ENCODE measurements around the gene EFHC1. TPM values are rescaled to one million over a fixed set of nuclear protein-coding genes. Genes with fewer than 3 reads are reported as not detected.

Gene EFHC1
- total and polyA plus RNA-seq, 8 donors = 14.6 to 73.0 (median 53.1) TPM

DNA sequence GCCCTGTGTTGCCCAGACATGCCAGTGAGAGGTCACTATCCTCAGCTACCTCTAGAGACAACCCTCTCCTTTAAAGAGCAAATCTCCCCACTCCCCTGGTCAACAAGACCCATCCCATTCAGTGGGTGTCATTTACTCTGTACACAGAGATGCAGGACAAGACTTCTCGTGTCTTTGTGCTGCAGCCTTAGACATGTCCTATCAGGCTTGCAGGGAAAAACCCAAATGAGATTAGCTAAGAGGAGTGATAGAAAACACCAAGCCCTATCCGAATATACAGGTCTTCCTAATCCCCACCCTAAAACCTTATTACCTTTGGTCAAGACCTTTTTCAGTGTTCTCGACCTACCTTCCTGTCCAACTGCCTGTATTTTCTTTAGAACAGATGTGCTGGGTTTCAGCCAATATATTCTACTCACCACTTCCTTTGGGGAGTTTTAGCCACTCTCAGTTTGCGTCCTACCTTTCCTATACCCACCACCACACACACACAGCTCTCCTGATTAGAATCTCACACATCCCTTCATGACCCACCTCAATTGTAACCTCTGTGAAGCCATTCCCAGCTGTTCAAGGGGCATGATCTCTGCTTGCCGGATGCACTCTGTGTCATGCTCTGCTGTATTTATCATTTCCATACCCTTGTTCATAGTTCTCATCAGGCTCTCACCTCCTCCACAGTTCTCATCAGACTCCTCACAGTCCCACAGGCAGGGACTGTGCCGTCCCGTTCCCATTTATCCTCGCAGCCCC, 117.0 kb downstream of the EFHC1 start:
- ATAC-seq = no peak
- Histone ChIP-seq H3K27ac (no peak overlapping the region), H3K27me3 (no peaks in the 10 kb centered on the region), H3K4me3 (no peak overlapping the region), H3K9me3 (no peaks in the 10 kb centered on the region), H3K4me1 (peaks cover 14% of the 10 kb centered on the region in 2 donors), H3K36me3 (peaks cover 0 to 15% of the 10 kb centered on the region in 2 donors)
- intact Hi-C loops (cut with DNase I) = no loop called here
- DNase-seq = no peak
- no peak for TF ChIP-seq CTCF (IDR thresholded peaks at IDR 0.05)

DNA sequence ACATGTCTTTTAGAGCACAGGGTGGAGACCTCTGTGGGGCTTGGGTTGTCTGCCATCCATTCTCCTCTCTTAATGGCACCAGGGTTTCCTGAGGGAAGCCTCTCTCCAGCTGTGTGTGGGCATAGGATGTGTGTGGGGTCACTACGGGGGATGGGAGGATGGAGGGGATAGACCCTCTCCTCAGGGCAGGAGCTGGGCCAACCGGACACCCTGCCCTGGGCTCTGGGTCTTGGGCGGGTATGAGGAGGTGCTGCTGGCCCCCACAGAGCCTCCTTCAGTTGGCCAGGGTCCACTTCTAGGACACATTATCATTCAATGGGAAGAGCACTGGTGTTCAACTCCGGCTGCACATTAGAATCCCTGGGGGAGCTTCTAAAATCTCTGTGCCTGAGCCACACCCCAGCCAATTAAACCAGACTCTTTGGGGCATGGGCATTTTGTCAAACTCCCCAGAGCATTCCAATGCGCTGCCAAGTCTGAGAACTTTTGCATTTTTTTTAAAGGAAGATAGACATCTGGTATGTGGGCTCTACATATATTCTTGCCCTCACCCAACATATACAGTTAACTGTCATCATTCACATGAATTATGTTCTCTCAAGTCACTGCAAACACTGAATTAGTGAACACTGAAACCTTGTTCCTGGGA, 118.2 kb downstream of the EFHC1 start:
- Histone ChIP-seq H3K9me3 (no peaks in the 10 kb centered on the region), H3K27ac (no peak overlapping the region)

DNA sequence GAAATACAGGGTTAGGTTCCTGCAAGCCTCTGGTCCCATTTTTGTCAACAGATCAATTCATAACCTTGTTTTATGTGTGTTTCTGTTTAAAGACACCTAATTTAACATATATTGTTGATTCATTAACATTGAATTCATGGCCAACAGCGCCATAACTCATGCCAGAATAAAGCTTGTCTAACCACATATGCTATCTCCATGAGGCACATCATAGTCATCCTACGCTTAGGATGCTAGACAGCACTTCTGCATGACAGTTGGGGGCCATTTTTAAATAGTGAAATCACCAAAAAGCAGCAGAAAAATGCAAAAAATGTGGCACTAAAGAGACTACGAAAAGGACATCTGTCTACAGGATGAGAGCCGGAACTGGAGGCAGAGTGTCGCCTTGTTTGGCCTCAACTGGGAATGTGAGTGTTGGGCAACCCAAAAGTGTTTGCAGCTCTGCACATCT, 118.8 kb downstream of the EFHC1 start:
- DNase-seq (no peak), ATAC-seq (no peak)
- intact Hi-C loops (cut with DNase I) = no loop called here
- Histone ChIP-seq H3K9me3 (no peaks in the 10 kb centered on the region), H3K27me3 (no peaks in the 10 kb centered on the region), H3K27ac (no peak overlapping the region), H3K4me1 (peaks cover 14 to 24% of the 10 kb centered on the region in 2 donors), H3K4me3 (no peak overlapping the region), H3K36me3 (peaks cover 0 to 10% of the 10 kb centered on the region in 2 donors)
- TF ChIP-seq CTCF (IDR thresholded peaks at IDR 0.05) = no peak

More for the DNA sequence above, 118.2 kb downstream of the EFHC1 start:
- Histone ChIP-seq H3K36me3 (peaks cover 0 to 13% of the 10 kb centered on the region in 2 donors), H3K27me3 (no peaks in the 10 kb centered on the region), H3K4me1 (peaks cover 14 to 18% of the 10 kb centered on the region in 2 donors), H3K4me3 (no peak overlapping the region)
- ATAC-seq (no peak), DNase-seq (no peak)
- TF ChIP-seq CTCF (IDR thresholded peaks at IDR 0.05) = no peak
- intact Hi-C loops (cut with DNase I) = no loop called here

GRCh38 chr6:52539607-52540006, 119.5 kb downstream of the EFHC1 start:
- peaks cover 14 to 29% of the 10 kb centered on the region in 2 donors for H3K4me1 ChIP-seq
- no peaks in the 10 kb centered on the region for H3K27me3 ChIP-seq
- H3K36me3 ChIP-seq = peaks cover 0 to 4% of the 10 kb centered on the region in 2 donors
- TF ChIP-seq CTCF (IDR thresholded peaks at IDR 0.05) = no peak
- H3K9me3 ChIP-seq = no peaks in the 10 kb centered on the region
- DNase-seq = no peak
- intact Hi-C loops (cut with DNase I) = no loop called here
- no peak for ATAC-seq
- no peak overlapping the region for H3K4me3 ChIP-seq
- no peak overlapping the region for H3K27ac ChIP-seq

DNA sequence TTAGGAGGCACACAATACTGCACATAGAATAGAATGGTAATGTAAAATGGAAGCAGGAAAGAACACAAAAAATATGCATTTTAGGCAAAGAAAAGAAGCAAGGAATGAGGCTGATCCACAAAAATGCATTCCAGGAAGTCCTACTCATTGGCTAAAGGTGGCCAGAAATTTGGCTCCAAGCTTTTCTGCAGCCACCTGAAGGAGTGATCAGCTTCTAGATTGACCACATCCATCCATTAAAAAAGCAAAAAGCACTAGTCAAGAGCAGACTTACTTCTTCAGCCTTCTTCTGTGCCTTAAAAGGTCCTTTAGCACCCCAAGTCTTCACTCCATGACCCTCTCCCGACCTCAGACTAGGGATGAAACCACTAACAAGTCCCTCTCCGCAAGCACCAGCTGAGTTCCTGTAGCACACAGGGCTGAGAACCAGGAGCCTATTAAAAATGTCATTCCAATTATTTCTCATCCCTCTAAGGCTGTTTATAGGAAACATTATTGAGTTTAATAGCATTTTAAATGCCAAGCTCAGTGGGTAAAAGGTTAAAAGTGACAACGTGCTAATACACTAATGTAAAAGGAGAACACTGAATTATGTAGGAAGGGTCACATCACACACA, 120.3 kb downstream of the EFHC1 start:
- no peaks in the 10 kb centered on the region for H3K9me3 ChIP-seq
- DNase-seq (no peak), ATAC-seq (no peak)
- intact Hi-C loops (cut with DNase I) = no loop called here
- no peaks in the 10 kb centered on the region for H3K36me3 ChIP-seq
- TF ChIP-seq CTCF (IDR thresholded peaks at IDR 0.05) = no peak
- H3K27ac ChIP-seq = no peak overlapping the region
- no peak overlapping the region for H3K4me3 ChIP-seq
- no peaks in the 10 kb centered on the region for H3K27me3 ChIP-seq
- peaks cover 14 to 29% of the 10 kb centered on the region in 2 donors for H3K4me1 ChIP-seq
